Neutrophil (primary cell): Measurements from ENCODE around the gene PRKN.

Experiments
- H3K27ac ChIP-seq: fragments of 200-600 bp; sonication (generic); 2 replicates; pipeline ENCODE4 v1.5.1; 2016; ENCODE audit warnings: mild to moderate bottlenecking, moderate library complexity
- H3K27me3 ChIP-seq: fragments of 200-600 bp; sonication (generic); 2 replicates; pipeline ENCODE4 v1.6.0; 2016; ENCODE audit warnings: mild to moderate bottlenecking
- H3K36me3 ChIP-seq: fragments of 200-600 bp; sonication (generic); 2 replicates; pipeline ENCODE4 v1.5.1; 2017
- H3K4me1 ChIP-seq, 2 experiments: fragments of 200-600 bp in 1 of 2; sonication (generic) in 1 of 2; 1 replicate in 1 of 2; 2 replicates in 1 of 2; pipeline versions ENCODE4 v1.5.1 to v1.6.1; 2013 to 2016; ENCODE audit warnings: low read depth in 1 of 2, low read length in 1 of 2, mild to moderate bottlenecking in 1 of 2, moderate library complexity in 1 of 2; ENCODE audit not compliant: control insufficient read depth in 1 of 2, insufficient read depth in 1 of 2
- H3K4me3 ChIP-seq, 2 experiments: fragments of 200-600 bp in 1 of 2; sonication (generic) in 1 of 2; 1 replicate in 1 of 2; 2 replicates in 1 of 2; pipeline ENCODE4 v1.5.1; 2013 to 2016; ENCODE audit warnings: low read depth in 1 of 2, low read length in 1 of 2, mild to moderate bottlenecking in 1 of 2, moderate library complexity in 1 of 2
- H3K9me3 ChIP-seq: fragments of 200-600 bp; sonication (generic); 2 replicates; pipeline ENCODE4 v1.5.1; 2016
- CTCF ChIP-seq: fragments of 200-600 bp; sonication (generic); IDR thresholded peaks from 2 replicates; pipeline ENCODE4 v1.5.1; 2016; ENCODE audit warnings: antibody characterized with exemption

PRKN gene

GRCh38 chr6:162615016-162615705, 112.4 kb downstream of the PRKN start:
- Histone ChIP-seq H3K4me1 (no peaks in the 10 kb centered on the region), H3K27me3 (no peaks in the 10 kb centered on the region), H3K4me3 (no peak overlapping the region), H3K27ac (no peak overlapping the region), H3K9me3 (no peaks in the 10 kb centered on the region), H3K36me3 (no peaks in the 10 kb centered on the region)
- no peak for TF ChIP-seq CTCF

- H3K9me3 ChIP-seq: no peaks in the 10 kb centered on the region
- no peaks in the 10 kb centered on the region for H3K36me3 ChIP-seq
- no peak overlapping the region for H3K4me3 ChIP-seq
- H3K27me3 ChIP-seq: no peaks in the 10 kb centered on the region
- H3K4me1 ChIP-seq: no peaks in the 10 kb centered on the region
- no peak for TF ChIP-seq CTCF
- H3K27ac ChIP-seq: no peak overlapping the region
These were observed 114.3 kb downstream of the PRKN start for GRCh38 chr6:162613310-162613709.

- no peaks in the 10 kb centered on the region for H3K36me3 ChIP-seq
- H3K27ac ChIP-seq: no peak overlapping the region
- H3K4me3 ChIP-seq: no peak overlapping the region
- no peaks in the 10 kb centered on the region for H3K4me1 ChIP-seq
- H3K27me3 ChIP-seq: no peaks in the 10 kb centered on the region
- no peak for TF ChIP-seq CTCF
- H3K9me3 ChIP-seq: no peaks in the 10 kb centered on the region
These were observed 115.0 kb downstream of the PRKN start for GRCh38 chr6:162612613-162613012.

- Histone ChIP-seq H3K4me1 (no peaks in the 10 kb centered on the region), H3K27ac (no peak overlapping the region), H3K36me3 (no peaks in the 10 kb centered on the region), H3K27me3 (no peaks in the 10 kb centered on the region), H3K4me3 (no peak overlapping the region), H3K9me3 (no peaks in the 10 kb centered on the region)
- no peak for TF ChIP-seq CTCF
These were observed 117.2 kb downstream of the PRKN start for GRCh38 chr6:162610351-162610750.

GRCh38 chr6:162605881-162606280, 121.7 kb downstream of the PRKN start:
- no peaks in the 10 kb centered on the region for H3K9me3 ChIP-seq
- no peak for TF ChIP-seq CTCF
- H3K36me3 ChIP-seq: no peaks in the 10 kb centered on the region
- H3K27me3 ChIP-seq: no peaks in the 10 kb centered on the region
- no peaks in the 10 kb centered on the region for H3K4me1 ChIP-seq
- H3K4me3 ChIP-seq: no peak overlapping the region
- no peak overlapping the region for H3K27ac ChIP-seq
